ENCODE measurements around the gene AQP6. TPM values are rescaled to one million over a fixed set of nuclear protein-coding genes. Genes with fewer than 3 reads are reported as not detected.

AQP6 gene
- total and polyA plus RNA-seq, 8 donors, result 0.18 to 0.58 (median 0.45) TPM; not detected in 5

GRCh38 chr12:49961111-49961922, 11.4 kb upstream of the AQP6 start, which contains the start of gene AQP5:
Gene AQP5, plus strand, starts transcription at chr12:49961872. Its CDS starts 146 bp downstream, at chr12:49962018.
- H3K4me1 ChIP-seq, result peaks cover 25 to 49% (median 42%) of the 10 kb centered on the region in 4 donors
- 2 to 20% (median 3%) methylated on average over 1 to 107 of the region's 111 CpGs for WGBS, 5 donors
- DNase-seq, result peak; percentile 34 to 55
- H3K36me3 ChIP-seq, result no peaks in the 10 kb centered on the region
- H3K27ac ChIP-seq, result peak within 1 kb of the TSS; percentile 44 to 82 (median 70)
- TF ChIP-seq EP300 (IDR thresholded peaks at IDR 0.05) (no peak), POLR2A (IDR thresholded peaks at IDR 0.05) (no peak), POLR2AphosphoS5 (IDR thresholded peaks at IDR 0.05) (no peak)
- TF ChIP-seq, protein P1, sequence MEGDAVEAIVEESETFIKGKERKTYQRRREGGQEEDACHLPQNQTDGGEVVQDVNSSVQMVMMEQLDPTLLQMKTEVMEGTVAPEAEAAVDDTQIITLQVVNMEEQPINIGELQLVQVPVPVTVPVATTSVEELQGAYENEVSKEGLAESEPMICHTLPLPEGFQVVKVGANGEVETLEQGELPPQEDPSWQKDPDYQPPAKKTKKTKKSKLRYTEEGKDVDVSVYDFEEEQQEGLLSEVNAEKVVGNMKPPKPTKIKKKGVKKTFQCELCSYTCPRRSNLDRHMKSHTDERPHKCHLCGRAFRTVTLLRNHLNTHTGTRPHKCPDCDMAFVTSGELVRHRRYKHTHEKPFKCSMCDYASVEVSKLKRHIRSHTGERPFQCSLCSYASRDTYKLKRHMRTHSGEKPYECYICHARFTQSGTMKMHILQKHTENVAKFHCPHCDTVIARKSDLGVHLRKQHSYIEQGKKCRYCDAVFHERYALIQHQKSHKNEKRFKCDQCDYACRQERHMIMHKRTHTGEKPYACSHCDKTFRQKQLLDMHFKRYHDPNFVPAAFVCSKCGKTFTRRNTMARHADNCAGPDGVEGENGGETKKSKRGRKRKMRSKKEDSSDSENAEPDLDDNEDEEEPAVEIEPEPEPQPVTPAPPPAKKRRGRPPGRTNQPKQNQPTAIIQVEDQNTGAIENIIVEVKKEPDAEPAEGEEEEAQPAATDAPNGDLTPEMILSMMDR (IDR thresholded peaks at IDR 0.05), result no peak
- peak within 1 kb of the TSS; percentile 35 to 51 (median 44) for H3K4me3 ChIP-seq
- H3K27me3 ChIP-seq, result peaks cover 0 to 77% (median 26%) of the 10 kb centered on the region in 3 donors
- intact Hi-C loops (cut with DNase I; ENCODE audit: low total_unique reads), result no loop called here
- H3K9me3 ChIP-seq, result no peaks in the 10 kb centered on the region

GRCh38 chr12:49961993-49962764, 10.6 kb upstream of the AQP6 start:
- peaks cover 26 to 56% (median 49%) of the 10 kb centered on the region in 4 donors for H3K4me1 ChIP-seq
- peaks cover 0 to 68% (median 26%) of the 10 kb centered on the region in 3 donors for H3K27me3 ChIP-seq
- H3K36me3 ChIP-seq, result no peaks in the 10 kb centered on the region
- H3K4me3 ChIP-seq, result peak overlapping the region in 2 of 4 donors; percentile 18 to 24
- no peak for TF ChIP-seq POLR2A (IDR thresholded peaks at IDR 0.05)
- 46 to 83% (median 57%) methylated on average over 19 to 37 of the region's 37 CpGs for WGBS, 5 donors
- intact Hi-C loops (cut with DNase I; ENCODE audit: low total_unique reads), result no loop called here
- H3K27ac ChIP-seq, result peak overlapping the region; percentile 44 to 82 (median 70)
- DNase-seq, result no peak
- H3K9me3 ChIP-seq, result no peaks in the 10 kb centered on the region

GRCh38 chr12:49962861-49963765, 9.6 kb upstream of the AQP6 start:
- peaks cover 33 to 65% (median 57%) of the 10 kb centered on the region in 4 donors for H3K4me1 ChIP-seq
- no peaks in the 10 kb centered on the region for H3K36me3 ChIP-seq
- 31 to 50% (median 40%) methylated on average over 14 to 21 of the region's 21 CpGs for WGBS, 5 donors
- intact Hi-C loops (cut with DNase I; ENCODE audit: low total_unique reads), result no loop called here
- TF ChIP-seq EP300 (IDR thresholded peaks at IDR 0.05) (no peak), POLR2AphosphoS5 (IDR thresholded peaks at IDR 0.05) (peak in 2 of 3 donors; percentile 63 to 80)
- peaks cover 0 to 66% (median 26%) of the 10 kb centered on the region in 3 donors for H3K27me3 ChIP-seq
- peak overlapping the region in 2 of 4 donors; percentile 18 to 24 for H3K4me3 ChIP-seq
- H3K27ac ChIP-seq, result peak overlapping the region; percentile 44 to 82 (median 70)
- peak; percentile 88 to 95 for DNase-seq
- H3K9me3 ChIP-seq, result no peaks in the 10 kb centered on the region

- Histone ChIP-seq H3K27ac (peak overlapping the region in 4 of 5 donors; percentile 1 to 70 (median 38)), H3K36me3 (no peaks in the 10 kb centered on the region), H3K9me3 (no peaks in the 10 kb centered on the region), H3K4me3 (peak overlapping the region in 1 of 4 donors; percentile 23), H3K27me3 (peaks cover 0 to 66% (median 26%) of the 10 kb centered on the region in 3 donors), H3K4me1 (peaks cover 31 to 69% (median 57%) of the 10 kb centered on the region in 4 donors)
- intact Hi-C loops (cut with DNase I; ENCODE audit: low total_unique reads), result no loop called here
- no peak for TF ChIP-seq POLR2AphosphoS5 (IDR thresholded peaks at IDR 0.05)
- no peak for TF ChIP-seq EP300 (IDR thresholded peaks at IDR 0.05)
- TF ChIP-seq, protein P1 (IDR thresholded peaks at IDR 0.05), result no peak
- TF ChIP-seq POLR2A (IDR thresholded peaks at IDR 0.05), result no peak
- WGBS, 5 donors, result 69 to 84% (median 78%) methylated on average over 15 to 17 of the region's 17 CpGs
- DNase-seq, result no peak
Measured at GRCh38 chr12:49963976-49964815, 8.6 kb upstream of the AQP6 start.

Data from stomach (tissue), 9 donors.